Measurements from ENCODE around the gene WSB2. TPM values are rescaled to one million over a fixed set of nuclear protein-coding genes. Genes with fewer than 3 reads are reported as not detected.

Gene WSB2
- 68.6 to 73.1 TPM (median 69.4 TPM) in 5 replicates for total RNA-seq (2022; extraction: Qiagen RNA extraction; ENCODE audit: low read depth)

DNA sequence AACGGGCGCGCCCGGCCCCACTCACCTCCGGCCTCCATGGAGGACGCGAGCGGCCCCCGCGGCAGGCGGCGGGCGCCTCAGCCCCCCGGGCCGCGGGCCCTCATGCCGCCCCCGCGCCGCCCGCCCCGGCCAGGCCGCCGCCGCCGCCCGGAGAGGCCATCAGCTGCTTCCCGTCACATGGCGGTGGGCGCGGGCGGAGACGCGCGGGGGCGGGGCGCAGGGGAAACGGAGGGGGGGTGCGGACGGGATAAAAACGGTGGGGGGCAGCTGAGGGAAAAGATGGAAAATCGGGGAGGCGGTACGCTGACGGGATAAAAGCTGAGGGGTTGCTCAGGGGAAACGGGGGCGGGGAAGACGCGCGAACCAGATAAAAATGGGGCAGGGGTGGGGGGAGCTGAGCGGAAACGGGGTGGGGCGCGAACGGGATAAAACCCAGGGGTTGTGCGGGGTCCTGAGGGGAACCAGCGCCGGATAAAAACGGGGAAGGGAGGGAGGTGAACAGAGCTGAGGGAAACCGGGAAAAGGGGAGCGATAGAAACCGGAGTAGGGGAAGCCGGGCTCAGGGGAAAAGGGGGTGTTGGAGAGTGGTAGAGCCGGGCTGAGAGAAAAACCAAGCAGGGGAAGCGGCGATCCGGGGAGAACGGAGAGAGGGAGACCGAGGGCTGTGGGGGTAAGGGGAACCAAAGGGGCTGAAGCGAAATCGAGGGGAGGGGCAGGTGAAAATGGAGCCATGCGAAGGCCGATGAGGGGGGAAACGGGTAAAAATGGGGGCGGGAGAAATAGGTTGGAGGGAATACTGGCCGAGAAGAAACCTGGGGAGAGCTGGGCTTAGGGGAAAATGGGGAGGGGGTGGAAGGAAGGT lies at the start of gene WSB2:
TSS of gene WSB2 (minus strand) at position 169 of the 862 bp plus-strand sequence. CDS start at position 38, 131 bp downstream.

DNA sequence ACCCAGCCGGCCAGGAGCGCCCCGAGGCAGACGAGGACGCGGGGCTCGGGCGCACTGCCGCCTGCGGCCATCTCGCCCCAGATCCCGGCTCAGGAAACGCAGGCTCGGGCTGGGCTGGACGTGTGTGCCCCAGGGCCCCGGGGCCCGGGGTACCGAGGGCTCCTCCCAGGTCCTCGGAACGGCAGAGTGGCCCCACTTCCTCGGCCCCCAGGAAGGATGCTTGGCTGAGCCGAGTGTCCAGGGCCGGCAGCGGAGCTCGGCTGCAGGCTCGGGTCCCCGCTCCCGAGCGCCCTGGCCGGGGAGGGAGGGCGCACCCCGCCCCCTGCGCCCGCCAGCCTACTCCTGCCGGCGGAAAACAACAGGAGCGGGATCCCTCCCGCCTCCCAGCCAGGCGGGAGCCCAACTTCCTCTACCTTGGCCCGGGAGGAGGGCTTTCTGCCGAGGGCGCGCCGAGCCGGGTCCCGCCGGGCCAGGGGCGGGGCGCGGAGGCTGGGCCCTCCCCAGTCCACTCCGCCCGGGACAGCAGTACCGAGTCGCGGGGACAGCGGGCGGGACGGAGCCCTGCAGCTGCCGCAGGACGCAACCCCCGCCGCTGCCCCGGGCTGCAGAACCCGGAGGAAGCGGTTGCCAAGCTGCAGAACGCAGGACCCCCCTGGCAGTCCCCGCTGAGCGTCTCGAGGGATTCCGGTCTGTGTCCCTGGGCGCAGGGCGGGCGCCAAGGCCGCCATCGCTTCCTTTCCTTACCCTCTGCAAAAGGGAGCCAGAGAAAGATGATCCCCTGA lies 42.8 kb upstream of the WSB2 start, which contains the start of gene VSIG10:
TSS of gene VSIG10 (minus strand) at position 411 of the 782 bp plus-strand sequence. CDS start at position 71, 340 bp downstream.

DNA sequence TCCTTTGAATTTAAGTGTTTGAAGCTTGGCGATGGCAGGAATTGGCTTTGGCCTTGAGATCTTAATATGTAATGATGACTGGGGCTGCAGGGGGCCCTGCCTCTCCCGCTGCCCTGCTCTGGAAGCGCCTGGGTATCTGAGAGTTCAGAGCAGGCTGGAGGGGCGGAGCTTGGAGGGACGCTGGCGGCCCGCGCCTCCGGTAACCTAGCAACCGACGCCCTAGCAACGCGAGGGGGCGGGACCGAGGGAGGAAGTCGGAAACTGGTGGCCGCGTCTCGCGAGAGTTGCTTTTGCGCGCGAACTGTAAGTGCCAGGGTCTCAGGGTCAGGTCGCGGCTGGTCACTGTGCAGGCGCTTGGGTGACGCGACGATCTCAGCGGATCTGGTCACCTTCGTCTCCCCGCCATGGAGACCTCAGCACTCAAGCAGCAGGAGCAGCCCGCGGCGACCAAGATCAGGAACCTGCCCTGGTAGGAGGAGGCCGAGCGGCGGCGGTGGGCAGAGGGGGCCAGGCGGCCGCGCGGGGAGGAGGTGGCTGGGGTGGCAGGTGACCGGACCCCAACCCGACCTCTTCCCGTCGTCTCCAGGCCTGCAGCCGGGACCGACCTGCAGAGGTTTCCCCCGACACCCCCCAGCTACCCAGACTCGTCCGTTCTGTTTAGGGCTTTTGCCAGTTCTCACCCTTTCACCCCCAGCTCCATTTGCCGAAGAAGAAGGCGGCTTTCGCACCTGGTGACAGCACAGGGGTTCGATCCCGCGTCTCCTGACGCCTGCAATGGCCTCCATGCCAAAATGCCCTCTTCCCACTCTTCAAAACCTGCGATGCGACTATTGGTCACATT lies 44.3 kb downstream of the WSB2 start, which contains the start of gene RFC5:
TSS of gene RFC5 (plus strand) at position 280 of the 841 bp plus-strand sequence. CDS start at position 405, 125 bp downstream.

Other genes with a start within 250 kb of the WSB2 start
- gene KSR2, start 92.2 kb downstream of the WSB2 start, total RNA-seq (2022; extraction: Qiagen RNA extraction; ENCODE audit: low read depth): 0.66 to 0.83 TPM (median 0.68 TPM) in 5 replicates
- 40.7 to 49.0 TPM (median 41.7 TPM) in 5 replicates for gene RFC5, start 44.5 kb downstream of the WSB2 start, total RNA-seq (2022; extraction: Qiagen RNA extraction; ENCODE audit: low read depth)
- gene VSIG10, start 42.8 kb upstream of the WSB2 start, total RNA-seq (2022; extraction: Qiagen RNA extraction; ENCODE audit: low read depth): 17.7 to 21.8 TPM (median 19.0 TPM) in 5 replicates
- gene PEBP1, start 74.9 kb upstream of the WSB2 start, total RNA-seq (2022; extraction: Qiagen RNA extraction; ENCODE audit: low read depth): 223 to 289 TPM (median 266 TPM) in 5 replicates

All from A549 treated with CpdA at 1 μM for 4 hours (cell line).